HepG2 (cell line): Measurements from ENCODE around the gene CIB2. TPM values are rescaled to one million over a fixed set of nuclear protein-coding genes. Genes with fewer than 3 reads are reported as not detected.

Experiments used
- AKNA ChIP-seq: sonication (generic); formaldehyde crosslinking; IDR thresholded peaks from 2 replicates; pipeline ENCODE4 v1.4.0; 2020; ENCODE audit warnings: missing genetic modification reagents, borderline replicate concordance
- ARNT ChIP-seq: fragments of 450-650 bp; IDR thresholded peaks from 2 replicates; pipeline ENCODE4 v1.6.1; 2017
- ATF5 ChIP-seq: sonication (generic); formaldehyde crosslinking; IDR thresholded peaks from 2 replicates; pipeline ENCODE4 v1.4.0; 2020; ENCODE audit warnings: mild to moderate bottlenecking, low read depth, missing genetic modification reagents
- DR1 ChIP-seq: sonication (generic); formaldehyde crosslinking; IDR thresholded peaks from 2 replicates; pipeline ENCODE4 v1.8.0; 2021; ENCODE audit warnings: mild to moderate bottlenecking, missing genetic modification reagents, inconsistent platforms
- FOXA3 ChIP-seq: IDR thresholded peaks from 2 replicates; pipeline ENCODE4 v1.6.1; 2016; ENCODE audit warnings: missing genetic modification reagents, missing compliant biosample characterization
- GATAD1 ChIP-seq: IDR thresholded peaks from 2 replicates; pipeline ENCODE4 v1.6.1; 2016; ENCODE audit warnings: missing genetic modification reagents, missing compliant biosample characterization
- HNF1B ChIP-seq: sonication (generic); formaldehyde crosslinking; IDR thresholded peaks from 2 replicates; pipeline ENCODE4 v1.5.1; 2020; ENCODE audit warnings: mild to moderate bottlenecking, moderate library complexity, missing genetic modification reagents
- LBX2 ChIP-seq: sonication (generic); formaldehyde crosslinking; IDR thresholded peaks from 2 replicates; pipeline ENCODE4 v1.5.0; 2020; ENCODE audit warnings: missing genetic modification reagents, mild to moderate bottlenecking, borderline replicate concordance
- MAFK ChIP-seq, 2 experiments: IDR thresholded peaks in 1 of 2; conservative IDR thresholded peaks in 1 of 2; 2 replicates each; pipeline ENCODE4 v1.6.1; 2011; ENCODE audit warnings: improper control_type of control experiment in 2 of 2, low read length in 2 of 2
- MEIS2 ChIP-seq: sonication (generic); formaldehyde crosslinking; IDR thresholded peaks from 2 replicates; pipeline ENCODE4 v1.9.0; 2021; ENCODE audit warnings: mild to moderate bottlenecking, missing genetic modification reagents
- RBM39 ChIP-seq: fragments of 200-400 bp; formaldehyde crosslinking; IDR thresholded peaks from one replicate; pipeline ENCODE4 v1.6.1; 2018; ENCODE audit warnings: antibody characterized with exemption, mild to moderate bottlenecking, low read depth, low read length; ENCODE audit not compliant: poor library complexity, severe bottlenecking
- RCOR2 ChIP-seq: IDR thresholded peaks from 2 replicates; pipeline ENCODE4 v1.6.1; 2016; ENCODE audit warnings: missing biosample characterization, missing genetic modification reagents
- RORA ChIP-seq: sonication (generic); formaldehyde crosslinking; IDR thresholded peaks from 2 replicates; pipeline ENCODE4 v1.5.0; 2020; ENCODE audit warnings: mild to moderate bottlenecking, missing genetic modification reagents, moderate library complexity
- RXRB ChIP-seq: IDR thresholded peaks from 2 replicates; pipeline ENCODE4 v1.6.1; 2016; ENCODE audit warnings: borderline replicate concordance, missing genetic modification reagents, missing compliant biosample characterization
- SETDB1 ChIP-seq: sonication (generic); formaldehyde crosslinking; IDR thresholded peaks from 2 replicates; pipeline ENCODE4 v1.5.1; 2020; ENCODE audit warnings: missing genetic modification reagents, mild to moderate bottlenecking, borderline replicate concordance
- THRA ChIP-seq: sonication (generic); formaldehyde crosslinking; IDR thresholded peaks from 2 replicates; pipeline ENCODE4 v1.4.0; 2020; ENCODE audit warnings: missing genetic modification reagents, borderline replicate concordance
- ZNF501 ChIP-seq: sonication (generic); formaldehyde crosslinking; IDR thresholded peaks from 2 replicates; pipeline ENCODE4 v1.5.1; 2020; ENCODE audit warnings: mild to moderate bottlenecking, moderate library complexity, missing genetic modification reagents
- ZNF543 ChIP-seq: sonication (generic); formaldehyde crosslinking; IDR thresholded peaks from 2 replicates; pipeline ENCODE4 v1.4.0; 2020; ENCODE audit warnings: mild to moderate bottlenecking, missing genetic modification reagents
- ZNF768 ChIP-seq: sonication (generic); formaldehyde crosslinking; IDR thresholded peaks from 2 replicates; pipeline ENCODE4 v1.4.0; 2020; ENCODE audit warnings: missing genetic modification reagents
- ZNF891 ChIP-seq: sonication (generic); formaldehyde crosslinking; IDR thresholded peaks from 2 replicates; pipeline ENCODE4 v1.5.0; 2020; ENCODE audit warnings: mild to moderate bottlenecking, missing genetic modification reagents
- ZSCAN31 ChIP-seq: sonication (generic); formaldehyde crosslinking; IDR thresholded peaks from 2 replicates; pipeline ENCODE4 v1.5.0; 2020; ENCODE audit warnings: low read depth, mild to moderate bottlenecking, missing genetic modification reagents
- polyA plus RNA-seq, 8 experiments: library from polyadenylated mRNA; depleted of rRNA in 3 of 8; stranded (reverse) in 7 of 8; unstranded in 1 of 8; fragments of >200 nt; fragmentation: Illumina TruSeq in 4 of 8; extraction: Trizol in 4 of 8; gene quantifications; 2 replicates each; pipeline versions ENCODE4 v1.2.1 to v1.2.3, GENCODE V29; 2011 to 2016; ENCODE audit warnings: low read depth in 4 of 8, missing spikeins in 1 of 8, mixed read lengths in 1 of 8; ENCODE audit not compliant: insufficient read depth in 1 of 8
- total RNA-seq, 5 experiments: library from RNA; depleted of rRNA; stranded (reverse); fragments of >200 nt; fragmentation: Illumina TruSeq; extraction: Trizol; gene quantifications; 2 replicates each; pipeline ENCODE4 v1.2.3, GENCODE V29; 2016; ENCODE audit warnings: low read depth in 1 of 5

CIB2 gene
- total and polyA plus RNA-seq, 2 of the 13 experiments (the other 11 are each of a cell fraction or from before 2014, with no cell fraction given): 1.4 to 1.5 TPM

- TF ChIP-seq ATF5 (CRISPR knock-in tag) (no peak), THRA (CRISPR knock-in tag) (0 out of 2 replicates have a peak, but pooled peaks have one; percentile 16), DR1 (CRISPR knock-in tag) (no peak), HNF1B (CRISPR knock-in tag) (no peak), RBM39 (no peak), ZNF543 (peak; percentile 65), RCOR2 (CRISPR knock-in tag) (no peak), ZNF768 (CRISPR knock-in tag) (peak; percentile 50; the same call in 1 of the 2 replicates), LBX2 (CRISPR knock-in tag) (peak; percentile 32; the same call in 1 of the 2 replicates), MAFK (conservative IDR thresholded peaks at IDR 0.05 in 1 of 2, IDR thresholded peaks at IDR 0.05 in 1 of 2; ENCODE audit: low read length in 2 of 2) (no peak), AKNA (CRISPR knock-in tag) (no peak), SETDB1 (no peak), FOXA3 (CRISPR knock-in tag) (no peak), ZNF501 (CRISPR knock-in tag) (peak; percentile 61; the same call in 1 of the 2 replicates), RXRB (CRISPR knock-in tag) (no peak), MEIS2 (CRISPR knock-in tag) (no peak), ARNT (no peak), RORA (CRISPR knock-in tag) (no peak), ZNF891 (0 out of 2 replicates have a peak, but pooled peaks have one; percentile 39), ZSCAN31 (no peak), GATAD1 (CRISPR knock-in tag) (no peak)
These were observed at the start of gene CIB2 (continued) for GRCh38 chr15:78131295-78132061.
